Lung (tissue), 12 donors: Measurements from ENCODE around the gene PDK2. TPM values are rescaled to one million over a fixed set of nuclear protein-coding genes. Genes with fewer than 3 reads are reported as not detected.
"Not testable (repeated sequence)": the region's sequence is repeated elsewhere in the genome, so short reads cannot be mapped to it uniquely, and the experiment has no call there.

Experiments used
- ATAC-seq: fragments of 200-7000 bp; cut with Tn5 transposase; one replicate; pipeline ENCODE4 v1.9.1; 2020; ENCODE audit warnings: moderate number of reproducible peaks; ENCODE audit not compliant: insufficient read depth, low FRiP score
- DNase-seq, 3 donors: peaks; one replicate each; pipeline ENCODE4 v3.0.0-alpha.2; 2013 to 2017
- H3K27ac ChIP-seq, 2 donors: one replicate each; pipeline ENCODE4 v1.5.1; 2013; ENCODE audit warnings: mild to moderate bottlenecking in 2 of 2, moderate library complexity in 2 of 2, control low read depth in 1 of 2, inconsistent platforms in 1 of 2, low read depth in 1 of 2, low read length in 1 of 2
- H3K27me3 ChIP-seq, 3 donors: one replicate each; pipeline ENCODE4 v1.5.1; 2013; ENCODE audit warnings: low read length in 2 of 3; ENCODE audit not compliant: control insufficient read depth in 3 of 3, insufficient read depth in 3 of 3
- H3K36me3 ChIP-seq, 4 donors: one replicate each; pipeline ENCODE4 v1.5.1; 2013; ENCODE audit warnings: low read length in 4 of 4, mild to moderate bottlenecking in 1 of 4, moderate library complexity in 1 of 4; ENCODE audit not compliant: control insufficient read depth in 4 of 4, insufficient read depth in 4 of 4
- H3K4me1 ChIP-seq, 5 donors: one replicate each; pipeline ENCODE4 v1.5.1; 2013; ENCODE audit warnings: low read length in 5 of 5, mild to moderate bottlenecking in 2 of 5, moderate library complexity in 1 of 5; ENCODE audit not compliant: control insufficient read depth in 5 of 5, insufficient read depth in 5 of 5
- H3K4me3 ChIP-seq: one replicate; pipeline ENCODE4 v1.5.1; 2013; ENCODE audit warnings: mild to moderate bottlenecking, control low read depth, moderate library complexity
- H3K9ac ChIP-seq, 2 donors: one replicate each; pipeline ENCODE4 v1.5.1; 2013; ENCODE audit warnings: low read length in 2 of 2, control low read depth in 1 of 2; ENCODE audit not compliant: insufficient read depth in 1 of 2
- H3K9me3 ChIP-seq, 4 donors: one replicate each; pipeline ENCODE4 v1.5.1; 2013; ENCODE audit warnings: low read length in 3 of 4, mild to moderate bottlenecking in 1 of 4, moderate library complexity in 1 of 4; ENCODE audit not compliant: control insufficient read depth in 4 of 4, insufficient read depth in 3 of 4
- WGBS, 2 donors: extraction: QIAGEN DNeasy Blood & Tissue Kit; methylation state at CpG; one replicate each; pipeline ENCODE4 v1.1.7; 2013; 5-methylcytosine and 5-hydroxymethylcytosine counted together
- polyA plus RNA-seq, 2 donors: library from polyadenylated mRNA; stranded (reverse); fragments of 200-250 nt; gene quantifications; one replicate each; pipeline ENCODE4 v1.2.1, GENCODE V29; 2013
- total RNA-seq, 2 donors: library from RNA; depleted of rRNA in 1 of 2; stranded (reverse); fragments of >200 nt in 1 of 2; gene quantifications; one replicate each; pipeline ENCODE4 v1.2.1, GENCODE V29; 2014 to 2021
- TF ChIP-seq, protein P1 (sequence below): IDR thresholded peaks from 2 replicates; pipeline ENCODE4 v1.5.1; 2012; ENCODE audit warnings: mild to moderate bottlenecking; ENCODE audit errors: control extremely low read depth, extremely low read depth
- donor health status: control.
- donor health status: control.
- donor health status: Bipolar disorder and iron deficiency.
- donor health status: healthy.
- donor health status: DM: yes; HTN: yes; CAD: no.

Gene PDK2
- total and polyA plus RNA-seq, 4 donors: 10.0 to 27.8 (median 19.4) TPM

DNA sequence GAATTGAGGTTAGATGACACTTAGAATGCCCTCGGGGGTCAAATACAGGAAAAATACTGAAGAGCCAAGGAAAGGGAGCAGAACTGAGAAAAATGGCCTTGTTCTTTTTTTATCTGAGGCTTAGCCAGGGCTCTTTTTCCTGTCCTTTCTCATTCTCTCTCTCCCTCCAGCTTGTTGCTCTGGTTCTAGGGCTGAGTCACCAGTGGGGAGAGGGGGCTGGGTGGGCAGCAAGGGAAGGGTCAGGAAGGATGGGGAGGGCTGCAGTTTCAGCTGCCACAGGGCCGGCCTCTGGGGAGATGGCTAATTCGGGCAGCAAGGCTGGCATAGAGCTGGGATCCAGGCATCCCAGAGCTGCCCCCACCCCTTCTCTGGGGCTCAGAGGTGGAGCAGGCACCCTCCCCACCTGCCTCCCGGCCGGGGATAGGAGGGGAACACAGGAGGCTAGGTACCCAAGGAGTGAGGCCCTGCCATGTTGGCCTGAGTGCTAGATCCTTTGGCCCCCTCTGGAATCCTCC, 35.3 kb upstream of the PDK2 start:
- no peak overlapping the region for H3K9ac ChIP-seq
- no peak for ATAC-seq
- H3K4me1 ChIP-seq: peaks cover 19 to 80% (median 55%) of the 10 kb centered on the region in 5 donors
- peaks cover 0 to 5% (median 4%) of the 10 kb centered on the region in 3 donors for H3K27me3 ChIP-seq
- TF ChIP-seq, protein P1, sequence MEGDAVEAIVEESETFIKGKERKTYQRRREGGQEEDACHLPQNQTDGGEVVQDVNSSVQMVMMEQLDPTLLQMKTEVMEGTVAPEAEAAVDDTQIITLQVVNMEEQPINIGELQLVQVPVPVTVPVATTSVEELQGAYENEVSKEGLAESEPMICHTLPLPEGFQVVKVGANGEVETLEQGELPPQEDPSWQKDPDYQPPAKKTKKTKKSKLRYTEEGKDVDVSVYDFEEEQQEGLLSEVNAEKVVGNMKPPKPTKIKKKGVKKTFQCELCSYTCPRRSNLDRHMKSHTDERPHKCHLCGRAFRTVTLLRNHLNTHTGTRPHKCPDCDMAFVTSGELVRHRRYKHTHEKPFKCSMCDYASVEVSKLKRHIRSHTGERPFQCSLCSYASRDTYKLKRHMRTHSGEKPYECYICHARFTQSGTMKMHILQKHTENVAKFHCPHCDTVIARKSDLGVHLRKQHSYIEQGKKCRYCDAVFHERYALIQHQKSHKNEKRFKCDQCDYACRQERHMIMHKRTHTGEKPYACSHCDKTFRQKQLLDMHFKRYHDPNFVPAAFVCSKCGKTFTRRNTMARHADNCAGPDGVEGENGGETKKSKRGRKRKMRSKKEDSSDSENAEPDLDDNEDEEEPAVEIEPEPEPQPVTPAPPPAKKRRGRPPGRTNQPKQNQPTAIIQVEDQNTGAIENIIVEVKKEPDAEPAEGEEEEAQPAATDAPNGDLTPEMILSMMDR: no peak
- WGBS, 2 donors: 46 to 59% methylated on average over 5 of the region's 5 CpGs
- H3K9me3 ChIP-seq: no peaks in the 10 kb centered on the region
- peak overlapping the region; percentile 76 to 80 for H3K27ac ChIP-seq
- peaks cover 0 to 2% (median 0%) of the 10 kb centered on the region in 4 donors for H3K36me3 ChIP-seq
- peak in 1 of 3 donors; percentile 11 for DNase-seq
- H3K4me3 ChIP-seq: no peak overlapping the region

DNA sequence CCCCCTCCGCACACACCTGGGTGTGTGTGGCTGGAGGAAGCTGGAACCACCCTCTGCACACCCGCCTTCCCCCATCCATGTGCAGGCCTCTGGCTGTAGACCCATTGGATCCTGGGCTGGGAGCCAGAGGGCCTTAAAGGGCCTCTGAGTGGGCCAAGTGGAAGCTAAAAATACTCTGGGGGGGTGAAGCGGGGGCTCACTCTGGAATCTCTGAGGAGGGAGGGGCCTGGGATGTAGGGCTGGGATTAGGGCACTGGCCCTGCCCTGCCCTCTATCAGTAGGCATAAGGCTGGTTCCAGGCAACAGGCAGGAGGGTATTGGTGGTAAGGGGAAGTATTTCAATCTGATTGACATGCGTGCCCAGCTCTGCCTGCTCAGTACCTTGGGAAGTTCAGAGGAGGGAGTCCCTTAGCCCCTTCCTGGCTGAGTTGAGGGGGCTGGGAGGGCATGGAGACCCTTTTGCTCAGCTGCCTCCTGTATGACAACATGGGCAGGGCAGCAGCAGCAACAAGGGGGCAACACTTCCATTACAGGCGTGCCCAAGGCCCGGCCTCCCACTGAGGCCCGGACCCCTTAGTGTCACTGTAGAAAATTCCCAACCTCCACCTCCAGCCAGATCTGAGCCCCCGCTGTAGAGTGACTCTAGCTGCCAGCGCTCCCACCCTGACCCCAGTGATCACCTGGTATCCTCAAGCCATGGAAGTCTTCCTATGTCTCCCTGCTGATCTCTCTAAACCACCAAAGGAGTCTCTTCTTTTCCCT, 34.0 kb upstream of the PDK2 start:
- Histone ChIP-seq H3K9me3 (no peaks in the 10 kb centered on the region), H3K9ac (no peak overlapping the region), H3K4me1 (peaks cover 27 to 73% (median 55%) of the 10 kb centered on the region in 5 donors), H3K36me3 (peaks cover 0 to 2% (median 0%) of the 10 kb centered on the region in 4 donors), H3K4me3 (no peak overlapping the region), H3K27me3 (no peaks in the 10 kb centered on the region), H3K27ac (peak overlapping the region; percentile 94 to 97)
- WGBS, 2 donors: 68 to 76% methylated on average over 9 of the region's 9 CpGs
- TF ChIP-seq, protein P1: no peak
- ATAC-seq (peak; percentile 19), DNase-seq (peak; percentile 87 to 94 (median 89))

DNA sequence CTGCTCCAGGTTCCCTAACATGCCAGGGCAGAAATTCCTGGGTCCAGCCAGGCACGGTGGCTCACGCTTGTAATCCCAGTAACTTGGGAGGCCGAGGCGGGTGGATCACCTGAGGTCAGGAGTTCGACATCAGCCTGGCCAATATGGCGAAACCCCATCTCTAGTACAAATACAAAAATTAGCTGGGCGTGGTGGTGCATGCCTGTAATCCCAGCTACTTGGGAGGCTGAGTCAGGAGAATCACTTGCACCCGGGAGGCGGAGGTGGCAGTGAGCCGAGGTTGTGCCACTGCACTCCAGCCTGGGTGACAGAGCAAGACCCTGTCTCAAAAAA, 33.5 kb upstream of the PDK2 start:
- H3K9ac ChIP-seq, H3K27me3 ChIP-seq, ATAC-seq, H3K36me3 ChIP-seq, H3K4me3 ChIP-seq, H3K9me3 ChIP-seq: not testable (repeated sequence)
- peak in 1 of 3 donors; percentile 9 for DNase-seq
- peaks cover 27 to 68% (median 55%) of the 10 kb centered on the region in 5 donors for H3K4me1 ChIP-seq
- H3K27ac ChIP-seq: peak overlapping the region; percentile 94 to 97
- 73 to 86% methylated on average over 10 of the region's 10 CpGs for WGBS, 2 donors
